Endothelial cell of umbilical vein (primary cell): ENCODE data around the gene IER5. TPM values are rescaled to one million over a fixed set of nuclear protein-coding genes. Genes with fewer than 3 reads are reported as not detected.
"Not testable (repeated sequence)": the region's sequence is repeated elsewhere in the genome, so short reads cannot be mapped to it uniquely, and the experiment has no call there.

Source experiments
- BruUV-seq: library from RNA; stranded (reverse); fragments of 400-500 nt; replicated peaks from 2 replicates; lab custom pipeline; 2021; lab: Mats Ljungman, UMichigan
- CTCF ChIA-PET: fragments of 300-600, 350-600 bp; sonication (Branson Sonifier 250); formaldehyde crosslinking; loops from one replicate; lab custom pipeline; 2021; ENCODE audit warnings: antibody characterized with exemption, inconsistent platforms; lab: Charles Lee
- POLR2A ChIA-PET: fragments of 300-600, 350-600 bp; sonication (Branson Sonifier 250); formaldehyde crosslinking; loops from one replicate; lab custom pipeline; 2021; ENCODE audit warnings: antibody characterized with exemption, inconsistent platforms; lab: Charles Lee
- DNase-seq: peaks from one replicate; pipeline ENCODE4 v3.0.0-alpha.2; 2011; ENCODE audit warnings: low read depth, low spot score
- FAIRE-seq: peaks from 2 replicates; lab custom pipeline; 2011; peaks lifted over from hg19 to GRCh38; lab: Jason Lieb, UNC
- H2AFZ ChIP-seq: 2 replicates; pipeline ENCODE4 v1.6.0; 2012; ENCODE audit warnings: low read depth, low read length, control low read depth, inconsistent platforms
- H3K27ac ChIP-seq: 2 replicates; pipeline ENCODE4 v1.5.1; 2011; ENCODE audit warnings: low read depth, mild to moderate bottlenecking, control low read depth, low read length, moderate library complexity; ENCODE audit not compliant: insufficient read depth
- H3K27me3 ChIP-seq, 2 experiments: 2 replicates each; pipeline versions ENCODE4 v1.6.0 to v1.6.1; 2011; ENCODE audit warnings: low read length in 2 of 2, mixed read lengths in 1 of 2; ENCODE audit not compliant: control insufficient read depth in 2 of 2, insufficient read depth in 2 of 2
- H3K36me3 ChIP-seq, 2 experiments: 2 replicates in 1 of 2; 3 replicates in 1 of 2; pipeline ENCODE4 v1.5.1; 2011; ENCODE audit warnings: low read length in 2 of 2, mild to moderate bottlenecking in 1 of 2, moderate library complexity in 1 of 2; ENCODE audit not compliant: control insufficient read depth in 2 of 2, insufficient read depth in 2 of 2; ENCODE audit errors: extremely low read depth in 1 of 2
- H3K4me1 ChIP-seq: 3 replicates; pipeline ENCODE4 v1.5.1; 2011; ENCODE audit warnings: mild to moderate bottlenecking, low read length; ENCODE audit not compliant: control insufficient read depth, insufficient read depth; ENCODE audit errors: extremely low read depth
- H3K4me2 ChIP-seq: 2 replicates; pipeline ENCODE4 v1.6.1; 2011; ENCODE audit warnings: low read length, control low read depth, mixed read lengths; ENCODE audit not compliant: insufficient read depth
- H3K4me3 ChIP-seq, 3 experiments: fragments of 200-600 bp in 1 of 3; sonication (generic), shearing (Covaris generic) in 1 of 3; replicated peaks in 1 of 3; 2 replicates each; pipeline ENCODE4 v1.5.1; 2011 to 2016; ENCODE audit warnings: control low read depth in 3 of 3, low read length in 3 of 3, mild to moderate bottlenecking in 2 of 3, inconsistent platforms in 1 of 3, low read depth in 1 of 3, moderate library complexity in 1 of 3; ENCODE audit not compliant: insufficient read depth in 1 of 3
- H3K79me2 ChIP-seq: 2 replicates; pipeline ENCODE4 v1.6.0; 2012; ENCODE audit warnings: low read length, inconsistent platforms; ENCODE audit not compliant: control insufficient read depth, insufficient read depth
- H3K9ac ChIP-seq: replicated peaks from 2 replicates; pipeline ENCODE3; 2011; ENCODE audit warnings: low read length, control low read depth; ENCODE audit not compliant: insufficient read depth; ENCODE audit errors: extremely low read depth
- H3K9me1 ChIP-seq: replicated peaks from 3 replicates; pipeline ENCODE4 v1.6.0; 2011; ENCODE audit warnings: mild to moderate bottlenecking, low read length; ENCODE audit not compliant: control insufficient read depth, insufficient read depth; ENCODE audit errors: extremely low read depth
- H3K9me3 ChIP-seq: replicated peaks from 2 replicates; pipeline ENCODE4 v1.5.1; 2012; ENCODE audit warnings: low read length, inconsistent platforms; ENCODE audit not compliant: control insufficient read depth, insufficient read depth
- H4K20me1 ChIP-seq: replicated peaks from 2 replicates; pipeline ENCODE3; 2011; ENCODE audit warnings: mild to moderate bottlenecking, low read length; ENCODE audit not compliant: control insufficient read depth, insufficient read depth; ENCODE audit errors: extremely low read depth
- CTCF ChIP-seq, 2 donors: IDR thresholded peaks; 1 replicate in 1 of 2; 2 replicates in 1 of 2; pipeline ENCODE4 v1.5.1; 2011; ENCODE audit warnings: low read length in 2 of 2, mild to moderate bottlenecking in 2 of 2, moderate library complexity in 2 of 2, control low read depth in 1 of 2, inconsistent platforms in 1 of 2, low read depth in 1 of 2; ENCODE audit not compliant: insufficient read depth in 1 of 2; ENCODE audit errors: extremely low read depth in 1 of 2
- EZH2 ChIP-seq: IDR thresholded peaks from 2 replicates; pipeline ENCODE4 v1.6.1; 2012; ENCODE audit warnings: borderline replicate concordance, low read depth, mild to moderate bottlenecking, moderate library complexity, low read length, inconsistent platforms; ENCODE audit not compliant: severe bottlenecking
- FOS ChIP-seq: IDR thresholded peaks from 2 replicates; pipeline ENCODE4 v1.6.1; 2011; ENCODE audit warnings: mild to moderate bottlenecking, low read length, moderate library complexity, borderline replicate concordance; ENCODE audit not compliant: insufficient read depth
- GATA2 ChIP-seq: IDR thresholded peaks from 2 replicates; pipeline ENCODE4 v1.7.0; 2011; ENCODE audit warnings: low read depth, mild to moderate bottlenecking, moderate library complexity, mixed read lengths, low read length; ENCODE audit not compliant: insufficient read length, insufficient read depth
- JUN ChIP-seq: IDR thresholded peaks from 2 replicates; pipeline ENCODE4 v1.6.1; 2011; ENCODE audit warnings: borderline replicate concordance, low read depth; ENCODE audit not compliant: insufficient read length, insufficient read depth
- MAX ChIP-seq: IDR thresholded peaks from 2 replicates; pipeline ENCODE4 v1.6.1; 2011; ENCODE audit not compliant: insufficient read depth, insufficient read length
- MYC ChIP-seq: IDR thresholded peaks from one replicate; pipeline ENCODE4 v1.6.1; 2011; ENCODE audit warnings: mild to moderate bottlenecking, low read depth, low read length
- POLR2A ChIP-seq: IDR thresholded peaks from 2 replicates; pipeline ENCODE4 v1.6.1; 2012; ENCODE audit warnings: low read depth, mild to moderate bottlenecking, control low read depth, low read length
- POLR2AphosphoS5 ChIP-seq: IDR thresholded peaks from 2 replicates; pipeline ENCODE4 v1.6.1; 2012; ENCODE audit warnings: low read depth, mild to moderate bottlenecking, control low read depth, low read length, moderate library complexity; ENCODE audit not compliant: insufficient read depth
- dilution Hi-C: fragments of 300-500 bp; cut with MboI; formaldehyde crosslinking; loops from one replicate; pipeline ENCODE4 v1.15.0; 2019; ENCODE audit warnings: low sequenced_read_pairs; ENCODE audit not compliant: extremely low pct_ligation_motif_present
- intact Hi-C: fragments of 100-400 bp; cut with micrococcal nuclease; formaldehyde crosslinking; loops from one replicate; pipeline ENCODE4 v1.10.0; 2022
- polyA plus RNA-seq, 4 experiments: library from polyadenylated mRNA; depleted of rRNA in 3 of 4; stranded (reverse) in 3 of 4; unstranded in 1 of 4; fragments of >200 nt; gene quantifications; 2 replicates each; pipeline versions ENCODE4 v1.2.1 to v1.2.3, GENCODE V29; 2011 to 2012; ENCODE audit warnings: missing spikeins in 1 of 4
- total RNA-seq: library from RNA; stranded (reverse); gene quantifications from 2 replicates; pipeline ENCODE4 v1.2.3, GENCODE V29; 2021

Gene IER5
- total and polyA plus RNA-seq, 2 donors (not counting 3 experiments of a cell fraction or from before 2014, with no cell fraction given), result 6.6 to 14.4 TPM

- H3K4me3 ChIP-seq, result no peak overlapping the region
- H3K4me1 ChIP-seq, result no peaks in the 10 kb centered on the region
- TF ChIP-seq MYC (no peak), GATA2 (no peak), MAX (no peak), FOS (no peak), JUN (no peak), POLR2A (no peak), POLR2AphosphoS5 (no peak), EZH2 (no peak), CTCF (IDR thresholded peaks at IDR 0.05; ENCODE audit: extremely low read depth in 1 of 2, insufficient read depth in 1 of 2, low read depth in 1 of 2, low read length in 2 of 2) (no peak)
- H3K9ac ChIP-seq, result no peak overlapping the region
- dilution Hi-C loops (no loop called here), intact Hi-C loops (no loop called here)
- no peak overlapping the region for H2AFZ ChIP-seq
- H3K79me2 ChIP-seq, result no peaks in the 10 kb centered on the region
- FAIRE-seq (no peak), DNase-seq (no peak)
- no peaks in the 10 kb centered on the region for H4K20me1 ChIP-seq
- H3K36me3 ChIP-seq, result no peaks in the 10 kb centered on the region
- ChIA-PET POLR2A (no interaction called here), CTCF (no interaction called here)
- peaks cover 10 to 20% of the 10 kb centered on the region in 2 experiments for H3K27me3 ChIP-seq
- no peaks in the 10 kb centered on the region for H3K9me3 ChIP-seq
- H3K27ac ChIP-seq, result no peak overlapping the region
- no TSS peak for BruUV-seq
- no peaks in the 10 kb centered on the region for H3K9me1 ChIP-seq
- H3K4me2 ChIP-seq, result no peak overlapping the region
Observed at GRCh38 chr1:181060066-181060465, 28.4 kb upstream of the IER5 start.

GRCh38 chr1:181060947-181061346, 27.6 kb upstream of the IER5 start:
- H3K27me3 ChIP-seq, result peaks cover 10 to 20% of the 10 kb centered on the region in 2 experiments
- H3K4me1 ChIP-seq, CTCF ChIA-PET, H3K9ac ChIP-seq, DNase-seq, FAIRE-seq, H3K9me1 ChIP-seq, BruUV-seq, H3K4me3 ChIP-seq, POLR2A ChIA-PET, dilution Hi-C loops, H3K27ac ChIP-seq, intact Hi-C loops, H3K36me3 ChIP-seq, H2AFZ ChIP-seq, H4K20me1 ChIP-seq, H3K79me2 ChIP-seq, H3K4me2 ChIP-seq, H3K9me3 ChIP-seq: not testable (repeated sequence)
